Inflammatory macrophage treated with lipopolysaccharide for 4 hours (primary cell): Measurements from ENCODE around the gene NEDD9.

ENCODE experiments used
- DNase-seq: peaks from one replicate; pipeline ENCODE4 v3.0.0-alpha.2; 2020

Gene NEDD9

DNA sequence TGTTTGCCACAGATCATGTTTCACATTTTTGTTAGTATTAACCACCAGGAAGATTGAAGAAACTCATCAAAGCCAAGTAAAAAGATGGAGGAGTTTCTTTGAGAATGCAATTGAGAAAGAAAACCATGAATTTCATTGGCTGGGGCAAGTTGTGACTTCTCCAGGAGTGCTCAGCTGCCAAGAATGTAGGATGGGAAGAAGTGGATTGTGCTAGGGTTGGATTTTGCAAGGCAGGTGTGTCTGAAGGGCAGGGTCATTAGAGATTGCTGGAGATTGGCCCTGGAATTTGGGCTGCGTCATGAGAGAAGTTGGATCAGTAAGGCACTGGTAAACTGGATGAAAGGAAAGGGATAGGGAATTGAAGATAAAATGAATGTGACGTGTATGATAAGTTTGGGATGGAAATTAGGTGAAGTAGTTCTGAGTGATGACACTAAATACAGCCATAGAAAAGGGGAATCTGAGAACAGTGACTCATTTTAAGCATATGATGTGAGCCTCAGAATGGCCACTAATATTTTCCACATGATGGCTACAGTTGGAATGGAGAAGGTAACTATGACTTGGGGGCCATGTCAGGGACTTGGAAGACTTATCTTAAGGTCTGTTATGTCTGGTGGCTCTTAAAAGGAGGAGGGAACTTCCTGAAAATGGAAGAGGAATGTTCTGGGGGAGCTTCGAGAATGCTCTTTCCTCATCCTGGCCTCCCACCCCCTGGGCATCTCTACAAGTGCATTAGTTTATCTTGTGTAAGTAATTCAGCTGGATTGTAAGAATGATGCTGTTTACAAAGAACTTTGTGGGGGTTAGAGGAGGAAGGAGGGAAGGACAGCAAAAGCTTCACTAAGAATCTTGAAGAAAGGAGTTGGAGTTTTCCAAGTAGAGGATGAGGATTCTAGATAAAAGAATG, 93.2 kb downstream of the NEDD9 start:
- peak; percentile 89 for DNase-seq

DNA sequence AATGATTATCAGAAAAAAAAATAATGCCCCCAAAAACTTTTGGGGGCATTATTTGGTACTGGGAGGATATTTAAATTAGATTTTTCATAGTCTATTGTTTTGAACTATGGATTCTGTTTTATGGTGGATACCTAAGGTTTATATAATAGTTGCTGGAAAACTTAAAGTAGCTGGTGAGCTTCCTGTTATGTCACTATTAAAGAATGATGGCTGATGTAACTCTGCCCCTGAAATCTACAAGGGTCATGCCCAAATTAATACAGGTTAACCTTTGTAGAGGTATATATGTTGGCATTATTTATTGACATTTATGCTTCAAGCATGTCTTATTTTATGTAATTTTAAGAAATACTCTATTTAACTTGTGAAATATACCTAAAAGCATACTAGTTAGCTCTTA, 95.7 kb downstream of the NEDD9 start:
- DNase-seq = no peak
